GM19395 (cell line): ENCODE data around the gene ZNF487.
"Not testable (repeated sequence)": the region's sequence is repeated elsewhere in the genome, so short reads cannot be mapped to it uniquely, and the experiment has no call there.

Experiments
- ATAC-seq: cut with Tn5 transposase; IDR thresholded peaks from one replicate; pipeline ENCODE4 v1.9.1; 2021; ENCODE audit warnings: mild to moderate bottlenecking, moderate library complexity; ENCODE audit not compliant: unreplicated experiment

Gene ZNF487

GRCh38 chr10:43436291-43437140, at the start of gene ZNF487:
ZNF487 (plus strand) TSS chr10:43437111; CDS start chr10:43475814, 38,703 bp downstream.
- ATAC-seq: peak; percentile 97

- ATAC-seq: no peak
Measured at GRCh38 chr10:43387678-43388032, 49.3 kb upstream of the ZNF487 start.

DNA sequence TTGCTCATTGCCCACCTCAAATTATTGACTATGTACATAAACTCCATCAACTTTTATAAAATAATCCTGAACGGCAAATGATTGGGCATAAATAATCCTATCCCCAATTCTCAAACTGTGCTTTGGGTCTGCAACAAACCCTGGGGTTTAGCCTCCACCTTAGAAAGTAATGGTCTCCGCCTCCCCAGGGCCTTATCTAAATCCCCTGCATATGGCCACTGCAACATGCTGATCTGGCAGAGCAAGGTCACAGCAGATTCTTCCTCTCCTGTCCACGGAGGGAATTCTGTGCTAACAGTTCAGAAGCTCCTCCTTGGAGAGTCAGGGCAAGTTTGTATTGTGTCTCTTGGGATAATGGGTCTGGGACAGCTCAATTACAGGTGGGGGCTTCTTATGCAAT, 47.0 kb upstream of the ZNF487 start:
- no peak for ATAC-seq

- ATAC-seq: no peak
Measured at GRCh38 chr10:43390333-43390732, 46.6 kb upstream of the ZNF487 start.

GRCh38 chr10:43390759-43391158, 46.2 kb upstream of the ZNF487 start:
- ATAC-seq: no peak

DNA sequence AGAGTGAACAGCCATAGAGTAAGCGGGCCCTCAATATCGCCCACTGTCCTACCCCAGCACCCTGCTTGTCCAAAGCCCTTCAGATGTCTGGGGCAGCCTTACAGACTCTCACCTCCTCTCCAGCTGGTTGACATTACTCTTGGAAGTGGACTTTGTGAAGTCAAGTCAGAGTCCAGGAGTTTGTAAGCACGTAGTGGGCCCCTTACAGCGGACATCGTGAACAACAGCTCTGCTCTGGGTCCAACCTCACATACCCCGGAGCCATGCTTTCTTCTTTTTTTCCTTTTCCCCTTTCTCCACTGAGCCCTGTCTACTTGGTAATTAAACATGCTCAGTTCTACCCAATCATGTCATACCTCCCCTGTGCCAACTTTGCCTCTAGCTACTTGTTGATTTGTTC, 45.4 kb upstream of the ZNF487 start:
- no peak for ATAC-seq

- ATAC-seq: no peak
Measured at GRCh38 chr10:43392748-43393147, 44.2 kb upstream of the ZNF487 start.

DNA sequence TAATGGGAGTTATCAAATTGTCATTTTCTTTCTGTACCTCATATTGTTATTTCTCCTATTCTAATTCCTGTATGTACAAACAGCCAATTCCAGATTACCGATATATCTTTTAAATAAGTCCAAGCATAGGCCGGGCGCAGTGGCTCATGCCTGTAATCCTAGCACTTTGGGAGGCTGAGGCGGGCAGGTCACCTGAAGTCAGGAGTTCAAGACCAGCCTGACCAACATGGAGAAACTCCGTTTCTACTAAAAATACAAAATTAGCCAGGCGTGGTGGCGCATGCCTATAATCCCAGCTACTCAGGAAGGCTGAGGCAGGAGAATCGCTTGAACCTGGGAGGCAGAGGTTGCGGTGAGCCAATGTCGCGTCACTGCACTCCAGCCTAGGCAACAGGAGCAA, 43.7 kb upstream of the ZNF487 start:
- ATAC-seq: not testable (repeated sequence)

DNA sequence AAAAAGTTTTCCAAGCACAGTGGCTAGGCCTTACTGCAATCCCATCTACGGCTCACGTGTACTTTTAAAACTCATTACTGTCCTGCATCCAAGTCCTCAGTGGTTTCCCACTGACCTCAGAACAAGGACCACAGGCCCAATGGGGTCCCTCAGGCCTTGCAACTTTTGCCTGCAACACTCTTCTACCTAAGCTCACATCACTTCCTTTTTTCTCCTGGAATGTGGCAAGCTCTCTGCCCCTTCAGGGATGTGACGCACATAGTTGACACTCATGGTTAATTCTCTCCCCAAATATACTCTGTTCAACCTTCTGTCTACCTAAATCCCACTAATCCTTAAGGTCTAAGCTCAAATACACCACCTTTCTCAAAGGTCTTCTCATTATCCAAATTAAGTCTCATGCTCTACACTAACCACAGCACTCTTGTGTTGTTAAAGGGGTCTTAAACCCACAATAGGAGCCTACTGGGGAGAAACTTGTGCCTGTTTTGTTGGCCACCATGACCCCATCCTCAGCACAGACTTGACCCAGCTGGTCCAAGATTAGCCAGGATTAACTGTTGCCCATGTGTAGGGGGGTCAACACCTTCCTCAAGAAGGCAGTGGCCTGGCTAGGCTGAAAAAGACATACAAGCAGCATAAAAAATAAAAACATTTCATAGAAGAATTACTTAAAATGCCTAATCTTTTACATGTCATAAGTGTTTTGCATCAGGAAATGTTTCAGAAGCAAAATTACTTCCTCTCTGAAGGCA, 43.1 kb upstream of the ZNF487 start:
- no peak for ATAC-seq

- ATAC-seq: no peak
Measured at GRCh38 chr10:43394868-43395267, 42.0 kb upstream of the ZNF487 start.

DNA sequence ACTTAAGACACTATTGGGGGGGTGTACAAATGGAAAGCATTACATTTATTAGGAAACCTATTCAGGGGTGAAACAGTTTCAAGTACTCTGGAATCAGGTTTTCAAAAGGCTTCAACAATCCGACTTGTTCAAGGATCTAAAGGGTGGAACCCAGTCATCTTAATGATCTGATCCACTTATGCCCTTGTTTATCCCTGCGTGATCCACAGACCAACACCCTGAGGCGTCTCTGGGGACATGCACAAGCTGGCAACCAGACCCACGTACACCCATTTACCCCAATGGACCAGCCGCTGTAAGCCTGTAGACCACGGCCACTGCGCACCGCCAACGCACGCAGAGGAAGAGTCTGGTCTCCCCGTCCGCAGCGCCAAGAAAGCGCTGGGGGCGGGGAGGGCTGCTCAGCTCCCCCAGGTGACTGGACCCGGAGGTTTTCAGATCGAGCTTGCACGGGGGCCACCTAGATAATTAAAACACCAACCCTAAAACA, 41.3 kb upstream of the ZNF487 start:
- no peak for ATAC-seq

DNA sequence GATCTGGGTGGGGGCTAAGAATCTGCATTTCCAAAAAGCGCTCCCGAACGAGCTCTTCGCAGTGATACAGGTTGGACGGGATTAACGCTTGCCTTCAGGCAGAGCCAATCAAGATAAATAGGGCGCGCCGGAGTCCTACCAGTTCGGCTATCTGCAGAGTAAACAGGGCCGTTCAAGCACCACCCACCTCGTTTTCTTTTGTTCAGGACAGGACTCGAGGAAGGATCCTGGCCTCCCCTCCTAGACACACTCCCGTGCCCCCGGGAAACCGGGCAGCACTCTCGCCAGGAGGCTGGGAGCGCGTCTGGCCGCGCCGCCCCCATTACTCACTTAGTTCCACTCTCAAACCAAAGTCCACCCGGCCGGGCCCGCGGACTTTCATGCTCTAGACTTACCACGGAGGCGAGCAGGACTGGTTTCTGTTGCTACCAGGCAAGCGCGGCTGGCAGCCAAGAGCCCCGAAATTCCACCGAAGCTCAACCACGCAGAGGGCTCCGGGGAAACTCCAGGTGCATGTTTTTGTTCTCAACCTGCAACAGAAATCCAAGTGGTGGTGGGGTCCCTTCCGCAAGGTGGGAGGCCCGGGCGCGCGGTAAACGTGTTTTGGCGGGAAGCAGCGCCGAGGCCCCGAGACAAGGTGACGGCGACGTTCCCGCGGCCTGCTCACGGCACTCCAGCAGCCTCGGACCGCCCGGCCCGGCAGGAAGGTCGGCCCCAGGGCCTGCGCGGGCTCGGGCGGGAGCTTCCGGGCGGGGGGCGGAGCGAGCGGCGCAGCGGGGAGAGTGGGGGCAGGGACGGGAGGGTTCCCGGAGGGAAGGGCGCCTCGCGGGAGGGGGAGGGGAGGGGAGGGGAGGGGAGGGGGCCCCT, 40.6 kb upstream of the ZNF487 start:
- ATAC-seq: peak; percentile 37

- peak; percentile 85 for ATAC-seq
Measured at GRCh38 chr10:43396928-43397624, 39.8 kb upstream of the ZNF487 start.

GRCh38 chr10:43398939-43399319, 38.0 kb upstream of the ZNF487 start:
- ATAC-seq: no peak

DNA sequence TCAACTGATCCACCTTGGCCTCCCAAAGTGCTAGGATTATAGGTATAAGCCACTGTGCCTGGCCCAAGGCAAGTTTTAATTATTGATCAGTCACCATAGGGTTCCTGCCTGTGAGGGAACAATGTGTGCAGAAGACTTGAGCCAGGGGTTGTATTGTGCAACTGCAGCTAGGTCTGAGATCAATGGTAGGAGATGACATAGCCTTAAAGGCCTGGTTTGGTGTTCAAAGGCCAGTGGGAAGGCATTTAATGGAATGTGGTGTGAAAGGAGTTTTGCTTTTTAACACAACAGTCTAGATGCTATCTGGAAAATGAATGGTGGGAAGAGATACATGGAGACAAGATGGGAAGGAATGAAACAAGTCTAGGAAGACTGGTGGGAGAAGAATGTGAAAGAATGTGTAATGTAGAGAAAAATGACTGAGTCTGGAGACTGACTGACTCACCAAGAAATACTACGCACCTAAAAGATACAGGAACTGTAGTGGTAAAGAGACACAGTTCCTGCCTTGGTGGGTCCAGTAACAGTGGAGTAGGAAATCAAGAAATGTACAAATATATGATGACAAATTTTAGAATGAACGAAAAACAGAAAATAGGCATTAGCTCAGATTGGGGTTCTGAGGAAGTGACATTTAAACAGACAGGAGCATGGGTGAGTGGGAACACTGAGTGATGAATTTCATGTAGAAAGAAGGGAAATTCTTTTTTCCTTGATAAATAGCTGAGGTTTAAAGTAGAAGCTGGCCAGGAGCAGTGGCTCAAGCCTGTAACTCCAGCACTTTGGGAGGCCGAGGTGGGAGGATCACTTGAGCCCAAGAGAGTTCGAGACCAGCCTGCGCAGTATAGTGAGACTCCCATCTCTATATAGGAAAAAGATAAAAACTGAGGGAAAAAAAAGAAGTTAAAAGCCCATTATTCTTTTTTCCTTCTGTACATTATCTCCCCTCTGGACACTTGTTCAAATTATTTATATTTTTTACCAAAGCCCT, 37.3 kb upstream of the ZNF487 start:
- ATAC-seq: no peak

- no peak for ATAC-seq
Measured at GRCh38 chr10:43401627-43402026, 35.3 kb upstream of the ZNF487 start.

DNA sequence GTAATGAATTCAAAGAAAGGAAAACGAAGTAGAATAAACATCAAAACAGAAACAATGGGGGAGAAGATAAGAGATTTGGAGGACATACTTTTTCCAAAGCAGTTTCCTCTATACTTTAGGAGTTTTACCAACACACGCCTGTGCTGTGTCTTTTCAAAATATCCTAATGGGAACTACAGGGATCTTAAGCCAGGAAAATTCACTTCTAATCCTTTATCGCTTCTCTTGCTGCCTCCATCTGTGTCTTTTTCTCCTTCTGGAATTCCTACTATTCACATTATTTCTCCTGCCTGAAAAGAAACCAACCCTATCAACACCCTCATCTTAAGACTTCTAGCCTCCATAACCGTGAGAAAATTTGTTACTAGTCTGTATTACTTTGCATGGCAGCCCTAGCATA, 34.7 kb upstream of the ZNF487 start:
- ATAC-seq: no peak

GRCh38 chr10:43402880-43403452, 33.9 kb upstream of the ZNF487 start:
- no peak for ATAC-seq
